SK-N-SH treated with all-trans-retinoic acid at 6 μM for 48 hours (cell line): ENCODE measurements around the gene IFT74.

Source experiments
- BACH2 ChIP-seq: fragments of 250-450 bp; sonication (Bioruptor Pico); IDR thresholded peaks from 2 replicates; pipeline ENCODE4 v1.9.0; 2021; ENCODE audit warnings: mild to moderate bottlenecking, borderline replicate concordance
- CREB5 ChIP-seq: fragments of 250-450 bp; sonication (Bioruptor Pico); IDR thresholded peaks from 2 replicates; pipeline ENCODE4 v1.5.1; 2020; ENCODE audit warnings: low read depth, mild to moderate bottlenecking, moderate library complexity
- CSDC2 ChIP-seq: fragments of 250-450 bp; sonication (Bioruptor Pico); IDR thresholded peaks from 2 replicates; pipeline ENCODE4 v1.5.0; 2020; ENCODE audit warnings: mild to moderate bottlenecking, moderate library complexity
- OSR1 ChIP-seq: fragments of 250-450 bp; sonication (Bioruptor Pico); IDR thresholded peaks from 2 replicates; pipeline ENCODE4 v1.8.0; 2022; ENCODE audit warnings: moderate library complexity, mild to moderate bottlenecking, inconsistent platforms
- PATZ1 ChIP-seq: fragments of 250-450 bp; sonication (Bioruptor Pico); IDR thresholded peaks from 2 replicates; pipeline ENCODE4 v1.8.0; 2020; ENCODE audit warnings: mild to moderate bottlenecking, moderate library complexity, borderline replicate concordance
- PPARA ChIP-seq: fragments of 250-450 bp; sonication (Bioruptor Pico); IDR thresholded peaks from 2 replicates; pipeline ENCODE4 v1.5.0; 2020; ENCODE audit warnings: mild to moderate bottlenecking, borderline replicate concordance
- RARB ChIP-seq: fragments of 250-450 bp; sonication (Bioruptor Pico); IDR thresholded peaks from 2 replicates; pipeline ENCODE4 v1.8.0; 2021; ENCODE audit warnings: mild to moderate bottlenecking, moderate library complexity
- SNAI2 ChIP-seq: fragments of 250-450 bp; sonication (Bioruptor Pico); IDR thresholded peaks from 2 replicates; pipeline ENCODE4 v1.5.0; 2020; ENCODE audit warnings: mild to moderate bottlenecking, moderate library complexity
- ZNF565 ChIP-seq: fragments of 450-650 bp; formaldehyde crosslinking; conservative IDR thresholded peaks from 2 replicates; pipeline ENCODE4 v1.5.0; 2020; ENCODE audit warnings: low read depth, mild to moderate bottlenecking, moderate library complexity
- ZNF70 ChIP-seq: fragments of 450-650 bp; formaldehyde crosslinking; IDR thresholded peaks from 2 replicates; pipeline ENCODE4 v1.5.0; 2020; ENCODE audit warnings: mild to moderate bottlenecking, moderate library complexity

GRCh38 chr9:26955921-26956859 lies at the start of gene IFT74:
- no peak for TF ChIP-seq RARB
- TF ChIP-seq OSR1 (CRISPR knock-in tag): no peak
- TF ChIP-seq PATZ1 (CRISPR knock-in tag): no peak
- no peak for TF ChIP-seq SNAI2 (CRISPR knock-in tag)
- TF ChIP-seq BACH2 (CRISPR knock-in tag): no peak
- no peak for TF ChIP-seq ZNF565 (CRISPR knock-in tag)
- no peak for TF ChIP-seq ZNF70 (CRISPR knock-in tag)
- TF ChIP-seq CSDC2 (CRISPR knock-in tag): no peak
- no peak for TF ChIP-seq PPARA (CRISPR knock-in tag)
- TF ChIP-seq CREB5 (CRISPR knock-in tag): no peak
